T47D (cell line): ENCODE data around the gene GAGE12D.
"Not testable (repeated sequence)": the region's sequence is repeated elsewhere in the genome, so short reads cannot be mapped to it uniquely, and the experiment has no call there.

Experiments
- DNase-seq, 2 experiments: peaks; one replicate each; pipeline versions ENCODE4 v3.0.0 to v3.0.0-alpha.2; 2011 to 2012; ENCODE audit warnings: low read depth in 1 of 2, low spot score in 1 of 2
- in situ Hi-C: cut with HindIII; loops from 2 replicates; pipeline ENCODE4 v1.10.0; 2016; ENCODE audit warnings: low sequenced_read_pairs, low pct_unique_long_range_greater_than_20kb

GAGE12D gene, protein sequence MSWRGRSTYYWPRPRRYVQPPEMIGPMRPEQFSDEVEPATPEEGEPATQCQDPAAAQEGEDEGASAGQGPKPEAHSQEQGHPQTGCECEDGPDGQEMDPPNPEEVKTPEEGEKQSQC

DNA sequence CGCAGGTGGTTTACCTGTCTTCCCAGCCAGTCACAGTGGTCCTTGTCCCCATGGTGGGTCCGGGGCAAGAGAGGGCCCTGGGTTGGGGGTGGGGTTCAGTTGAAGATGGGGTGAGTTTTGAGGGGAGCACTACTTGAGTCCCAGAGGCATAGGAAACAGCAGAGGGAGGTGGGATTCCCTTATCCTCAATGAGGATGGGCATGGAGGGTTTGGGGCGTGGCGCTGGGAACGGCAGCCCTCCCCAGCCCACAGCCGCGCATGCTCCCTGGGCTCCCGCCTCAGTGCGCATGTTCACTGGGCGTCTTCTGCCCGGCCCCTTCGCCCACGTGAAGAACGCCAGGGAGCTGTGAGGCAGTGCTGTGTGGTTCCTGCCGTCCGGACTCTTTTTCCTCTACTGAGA lies at the start of gene GAGE12D:
Gene GAGE12D, plus strand, starts transcription at position 301 of the 400 bp plus-strand sequence. CDS start 1,155 bp downstream, outside the sequence.
- in situ Hi-C loops, DNase-seq: not testable (repeated sequence)

DNA sequence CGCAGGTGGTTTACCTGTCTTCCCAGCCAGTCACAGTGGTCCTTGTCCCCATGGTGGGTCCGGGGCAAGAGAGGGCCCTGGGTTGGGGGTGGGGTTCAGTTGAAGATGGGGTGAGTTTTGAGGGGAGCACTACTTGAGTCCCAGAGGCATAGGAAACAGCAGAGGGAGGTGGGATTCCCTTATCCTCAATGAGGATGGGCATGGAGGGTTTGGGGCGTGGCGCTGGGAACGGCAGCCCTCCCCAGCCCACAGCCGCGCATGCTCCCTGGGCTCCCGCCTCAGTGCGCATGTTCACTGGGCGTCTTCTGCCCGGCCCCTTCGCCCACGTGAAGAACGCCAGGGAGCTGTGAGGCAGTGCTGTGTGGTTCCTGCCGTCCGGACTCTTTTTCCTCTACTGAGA lies 9.7 kb upstream of the GAGE12D start, which contains the start of gene GAGE12C:
Gene GAGE12C, plus strand, starts transcription at position 301 of the 400 bp plus-strand sequence. CDS start 1,155 bp downstream, outside the sequence.
- DNase-seq, in situ Hi-C loops: not testable (repeated sequence)

DNA sequence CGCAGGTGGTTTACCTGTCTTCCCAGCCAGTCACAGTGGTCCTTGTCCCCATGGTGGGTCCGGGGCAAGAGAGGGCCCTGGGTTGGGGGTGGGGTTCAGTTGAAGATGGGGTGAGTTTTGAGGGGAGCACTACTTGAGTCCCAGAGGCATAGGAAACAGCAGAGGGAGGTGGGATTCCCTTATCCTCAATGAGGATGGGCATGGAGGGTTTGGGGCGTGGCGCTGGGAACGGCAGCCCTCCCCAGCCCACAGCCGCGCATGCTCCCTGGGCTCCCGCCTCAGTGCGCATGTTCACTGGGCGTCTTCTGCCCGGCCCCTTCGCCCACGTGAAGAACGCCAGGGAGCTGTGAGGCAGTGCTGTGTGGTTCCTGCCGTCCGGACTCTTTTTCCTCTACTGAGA lies 9.5 kb downstream of the GAGE12D start, which contains the start of gene GAGE12E:
Gene GAGE12E, plus strand, starts transcription at position 301 of the 400 bp plus-strand sequence. CDS start 1,155 bp downstream, outside the sequence.
- in situ Hi-C loops, DNase-seq: not testable (repeated sequence)

DNA sequence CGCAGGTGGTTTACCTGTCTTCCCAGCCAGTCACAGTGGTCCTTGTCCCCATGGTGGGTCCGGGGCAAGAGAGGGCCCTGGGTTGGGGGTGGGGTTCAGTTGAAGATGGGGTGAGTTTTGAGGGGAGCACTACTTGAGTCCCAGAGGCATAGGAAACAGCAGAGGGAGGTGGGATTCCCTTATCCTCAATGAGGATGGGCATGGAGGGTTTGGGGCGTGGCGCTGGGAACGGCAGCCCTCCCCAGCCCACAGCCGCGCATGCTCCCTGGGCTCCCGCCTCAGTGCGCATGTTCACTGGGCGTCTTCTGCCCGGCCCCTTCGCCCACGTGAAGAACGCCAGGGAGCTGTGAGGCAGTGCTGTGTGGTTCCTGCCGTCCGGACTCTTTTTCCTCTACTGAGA lies 19.0 kb downstream of the GAGE12D start, which contains the start of gene GAGE12F:
Gene GAGE12F, plus strand, starts transcription at position 301 of the 400 bp plus-strand sequence. CDS start 1,155 bp downstream, outside the sequence.
- in situ Hi-C loops, DNase-seq: not testable (repeated sequence)

DNA sequence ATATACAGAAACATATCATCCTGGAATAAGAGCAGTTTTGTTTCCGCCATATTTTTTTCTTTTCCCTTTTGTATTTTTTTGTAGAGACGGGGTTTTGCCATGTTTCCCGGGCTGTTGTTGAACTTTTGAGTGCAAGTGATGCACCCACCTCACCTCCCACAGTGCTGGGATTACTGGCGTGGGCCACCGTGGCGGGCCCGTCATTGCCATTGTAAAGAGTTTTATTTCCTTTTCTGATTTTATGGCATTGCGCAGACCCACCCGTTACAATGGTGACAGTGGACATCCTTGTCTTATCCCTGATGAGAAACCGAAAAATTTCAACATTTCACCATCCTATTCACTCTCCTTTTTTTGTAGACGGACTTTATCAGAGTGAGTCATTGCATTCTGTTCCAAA lies 27.2 kb downstream of the GAGE12D start:
- in situ Hi-C loops = not testable (repeated sequence)

DNA sequence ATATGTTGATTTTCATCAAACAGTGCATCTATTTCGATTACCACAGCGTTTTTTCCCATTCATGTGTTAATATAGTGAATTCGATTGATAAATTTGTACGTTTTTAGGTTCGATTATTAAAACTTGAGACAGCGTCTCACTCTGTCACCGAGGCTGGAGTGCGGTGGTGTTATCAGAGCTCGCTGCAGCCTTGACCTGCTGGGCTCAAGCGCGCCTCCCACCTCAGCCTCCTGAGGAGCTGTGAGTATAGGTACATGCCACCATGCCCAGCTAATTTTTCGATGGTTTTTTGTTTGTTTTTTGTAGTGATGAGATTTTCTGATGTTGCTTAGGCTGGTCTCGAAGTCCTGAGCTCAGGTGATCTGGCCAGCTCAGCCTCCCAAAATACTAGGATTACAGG lies 27.6 kb downstream of the GAGE12D start:
- DNase-seq, in situ Hi-C loops: not testable (repeated sequence)

More for the DNA sequence above, 27.2 kb downstream of the GAGE12D start:
- DNase-seq = not testable (repeated sequence)

DNA sequence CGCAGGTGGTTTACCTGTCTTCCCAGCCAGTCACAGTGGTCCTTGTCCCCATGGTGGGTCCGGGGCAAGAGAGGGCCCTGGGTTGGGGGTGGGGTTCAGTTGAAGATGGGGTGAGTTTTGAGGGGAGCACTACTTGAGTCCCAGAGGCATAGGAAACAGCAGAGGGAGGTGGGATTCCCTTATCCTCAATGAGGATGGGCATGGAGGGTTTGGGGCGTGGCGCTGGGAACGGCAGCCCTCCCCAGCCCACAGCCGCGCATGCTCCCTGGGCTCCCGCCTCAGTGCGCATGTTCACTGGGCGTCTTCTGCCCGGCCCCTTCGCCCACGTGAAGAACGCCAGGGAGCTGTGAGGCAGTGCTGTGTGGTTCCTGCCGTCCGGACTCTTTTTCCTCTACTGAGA lies 28.6 kb downstream of the GAGE12D start, which contains the start of gene GAGE12G:
Gene GAGE12G, plus strand, starts transcription at position 301 of the 400 bp plus-strand sequence. CDS start 1,155 bp downstream, outside the sequence.
- DNase-seq, in situ Hi-C loops: not testable (repeated sequence)

DNA sequence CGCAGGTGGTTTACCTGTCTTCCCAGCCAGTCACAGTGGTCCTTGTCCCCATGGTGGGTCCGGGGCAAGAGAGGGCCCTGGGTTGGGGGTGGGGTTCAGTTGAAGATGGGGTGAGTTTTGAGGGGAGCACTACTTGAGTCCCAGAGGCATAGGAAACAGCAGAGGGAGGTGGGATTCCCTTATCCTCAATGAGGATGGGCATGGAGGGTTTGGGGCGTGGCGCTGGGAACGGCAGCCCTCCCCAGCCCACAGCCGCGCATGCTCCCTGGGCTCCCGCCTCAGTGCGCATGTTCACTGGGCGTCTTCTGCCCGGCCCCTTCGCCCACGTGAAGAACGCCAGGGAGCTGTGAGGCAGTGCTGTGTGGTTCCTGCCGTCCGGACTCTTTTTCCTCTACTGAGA lies 38.1 kb downstream of the GAGE12D start, which contains the start of gene GAGE12H:
Gene GAGE12H, plus strand, starts transcription at position 301 of the 400 bp plus-strand sequence. CDS start 1,155 bp downstream, outside the sequence.
- DNase-seq, in situ Hi-C loops: not testable (repeated sequence)

DNA sequence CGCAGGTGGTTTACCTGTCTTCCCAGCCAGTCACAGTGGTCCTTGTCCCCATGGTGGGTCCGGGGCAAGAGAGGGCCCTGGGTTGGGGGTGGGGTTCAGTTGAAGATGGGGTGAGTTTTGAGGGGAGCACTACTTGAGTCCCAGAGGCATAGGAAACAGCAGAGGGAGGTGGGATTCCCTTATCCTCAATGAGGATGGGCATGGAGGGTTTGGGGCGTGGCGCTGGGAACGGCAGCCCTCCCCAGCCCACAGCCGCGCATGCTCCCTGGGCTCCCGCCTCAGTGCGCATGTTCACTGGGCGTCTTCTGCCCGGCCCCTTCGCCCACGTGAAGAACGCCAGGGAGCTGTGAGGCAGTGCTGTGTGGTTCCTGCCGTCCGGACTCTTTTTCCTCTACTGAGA lies 47.7 kb downstream of the GAGE12D start, which contains the start of gene GAGE2A:
Gene GAGE2A, plus strand, starts transcription at position 301 of the 400 bp plus-strand sequence. CDS start 1,155 bp downstream, outside the sequence.
- DNase-seq, in situ Hi-C loops: not testable (repeated sequence)

DNA sequence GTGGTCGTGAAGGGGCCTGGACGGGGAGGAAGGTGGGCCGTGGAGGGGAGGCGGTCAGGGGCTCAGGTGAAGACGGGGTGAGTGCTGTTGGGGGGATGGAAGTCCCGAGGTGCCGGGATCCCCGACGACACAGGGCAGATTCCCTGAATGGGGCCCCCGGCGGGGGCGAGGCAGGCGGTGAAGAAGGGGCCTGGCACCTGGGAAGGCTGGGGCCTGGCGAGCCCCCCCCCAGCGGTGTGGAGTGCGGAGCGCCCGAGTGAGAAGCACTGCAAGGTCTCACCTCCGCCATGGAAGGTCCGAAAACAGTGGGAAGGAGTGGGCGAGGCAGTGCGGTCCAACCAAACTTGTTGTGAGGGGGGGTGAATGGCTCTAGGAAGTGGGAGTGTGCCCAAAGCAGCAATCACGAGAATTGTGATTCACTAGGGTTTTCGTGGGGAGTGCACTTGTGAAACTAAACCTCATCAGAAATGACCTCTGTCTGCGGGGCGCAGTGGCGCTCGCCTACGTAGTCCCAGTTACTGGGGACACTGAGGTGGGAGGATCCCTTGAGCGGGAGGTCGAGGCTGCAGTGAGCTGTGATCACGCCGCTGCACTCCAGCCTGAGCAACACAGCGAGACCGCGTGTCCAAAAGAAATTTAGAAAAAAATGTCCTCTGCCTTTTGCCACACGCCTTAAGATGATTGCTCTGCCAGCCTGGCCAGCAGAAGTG lies 48.4 kb downstream of the GAGE12D start:
- DNase-seq = not testable (repeated sequence)

DNA sequence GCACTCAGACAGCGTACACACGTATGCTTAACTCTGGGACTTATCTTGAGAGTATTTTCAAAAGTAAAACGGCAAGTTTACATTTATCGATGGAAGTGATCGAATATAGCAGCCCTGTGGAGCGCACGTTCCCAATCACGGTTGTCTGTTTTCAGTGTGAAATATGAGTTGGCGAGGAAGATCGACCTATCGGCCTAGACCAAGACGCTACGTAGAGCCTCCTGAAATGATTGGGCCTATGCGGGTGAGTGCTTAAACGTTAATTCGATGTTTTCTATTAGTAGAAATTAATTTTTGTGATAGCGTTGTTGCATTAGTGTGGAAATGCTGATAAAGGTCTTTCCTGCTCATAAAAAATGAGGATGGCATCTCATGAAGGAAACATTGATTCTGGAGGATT lies 49.0 kb downstream of the GAGE12D start:
- DNase-seq, in situ Hi-C loops: not testable (repeated sequence)

More for the DNA sequence above, 48.4 kb downstream of the GAGE12D start:
- in situ Hi-C loops = not testable (repeated sequence)
